Sigmoid colon (tissue), 4 donors: ENCODE measurements around the gene ANKRD53.
"Not testable (repeated sequence)": the region's sequence is repeated elsewhere in the genome, so short reads cannot be mapped to it uniquely, and the experiment has no call there.

Experiments used
- CTCF ChIP-seq, 4 experiments: fragments of 450-650 bp in 3 of 4; fragments of 200-600 bp in 1 of 4; IDR thresholded peaks; one replicate each; pipeline ENCODE4 v1.5.1; 2016 to 2019; ENCODE audit warnings: antibody characterized with exemption in 4 of 4, mild to moderate bottlenecking in 3 of 4, moderate library complexity in 2 of 4
- EP300 ChIP-seq, 4 donors: sonication (generic); formaldehyde crosslinking; IDR thresholded peaks; one replicate each; pipeline ENCODE4 v1.6.1; 2017; ENCODE audit warnings: antibody characterized with exemption in 4 of 4
- POLR2A ChIP-seq, 2 donors: fragments of 450-650 bp; IDR thresholded peaks; one replicate each; pipeline ENCODE4 v1.6.1; 2016; ENCODE audit warnings: antibody characterized with exemption in 2 of 2, mild to moderate bottlenecking in 2 of 2, moderate library complexity in 2 of 2
- POLR2AphosphoS5 ChIP-seq, 4 donors: sonication (generic); formaldehyde crosslinking; IDR thresholded peaks; one replicate each; pipeline ENCODE4 v1.6.1; 2017; ENCODE audit warnings: antibody characterized with exemption in 4 of 4

- not testable (repeated sequence) for TF ChIP-seq POLR2A, POLR2AphosphoS5, CTCF, EP300 (IDR thresholded peaks at IDR 0.05)
Measured at GRCh38 chr2:71021394-71021793, 43.0 kb downstream of the ANKRD53 start.
